Activated naive CD4-positive, alpha-beta T cell (primary cell): ENCODE measurements around the gene NHS.
"Not testable (repeated sequence)": the region's sequence is repeated elsewhere in the genome, so short reads cannot be mapped to it uniquely, and the experiment has no call there.

ENCODE experiments used
- DNase-seq, 4 experiments: peaks; one replicate each; lab custom pipeline; 2025; lab: John Stamatoyannopoulos, UW

Gene NHS

GRCh38 chrX:17496407-17496806 is 121.4 kb downstream of the NHS start:
- no peak for DNase-seq

DNA sequence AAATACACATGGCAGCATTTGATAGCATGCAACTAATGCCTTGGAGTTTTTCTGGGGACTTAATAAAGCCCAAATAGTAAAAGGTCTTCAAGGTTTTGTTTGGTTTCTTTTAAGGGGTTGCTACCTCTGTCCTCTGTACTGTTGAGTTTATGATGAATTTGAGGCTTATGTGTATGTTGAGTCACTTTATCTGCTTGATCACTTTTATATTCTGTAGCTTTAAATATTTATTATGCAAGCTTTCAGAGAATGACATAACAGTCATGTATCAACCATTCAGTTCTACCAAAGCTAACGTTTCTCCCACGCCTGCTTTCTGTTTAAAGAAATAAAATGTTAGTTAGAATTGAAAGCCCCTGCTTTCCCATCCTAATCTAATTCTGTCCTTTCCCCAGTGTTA is 122.2 kb downstream of the NHS start:
- DNase-seq, result no peak

DNA sequence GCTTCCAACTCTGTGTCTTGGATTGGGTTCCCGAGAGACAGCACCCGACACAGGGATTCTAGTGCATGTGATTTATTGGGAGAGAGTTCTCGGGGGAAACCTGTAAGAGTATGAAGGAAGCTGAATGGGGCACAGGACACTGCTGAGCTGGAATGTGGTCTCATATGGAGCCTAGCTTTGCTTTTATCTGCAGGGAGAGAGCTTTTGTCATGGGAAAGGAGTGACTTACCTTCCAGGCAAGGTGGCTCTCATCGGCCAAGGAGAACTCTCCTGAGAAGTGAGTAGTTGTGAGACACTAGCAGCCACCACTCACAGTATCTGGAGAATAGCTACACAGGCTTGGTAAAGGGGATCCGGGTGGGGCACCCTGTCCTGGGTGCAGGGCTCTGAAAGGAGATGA is 124.5 kb downstream of the NHS start:
- no peak for DNase-seq

DNA sequence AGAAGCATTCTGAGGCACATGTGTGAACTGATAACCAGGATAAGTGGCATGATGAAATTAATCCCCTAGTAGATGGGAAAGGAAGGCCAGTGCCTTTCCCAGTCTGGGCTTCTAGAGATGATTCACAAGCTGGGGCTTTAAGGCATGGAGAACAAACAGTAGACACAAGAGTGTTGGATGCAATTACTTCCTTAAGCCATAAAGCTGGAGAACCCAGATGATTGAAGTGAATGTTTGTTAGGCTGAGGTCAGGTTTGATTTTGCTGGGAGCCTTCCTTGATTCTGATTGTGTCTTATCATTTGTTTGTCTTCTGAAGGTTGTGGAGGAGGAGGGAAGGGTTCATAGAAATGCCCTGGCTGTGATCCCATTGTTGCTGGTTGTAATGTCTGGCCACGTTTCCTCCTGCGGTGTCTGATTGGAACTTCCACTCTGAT is 125.2 kb downstream of the NHS start:
- DNase-seq, result no peak

- no peak for DNase-seq
Observed at GRCh38 chrX:17501746-17502145, 126.7 kb downstream of the NHS start.

DNA sequence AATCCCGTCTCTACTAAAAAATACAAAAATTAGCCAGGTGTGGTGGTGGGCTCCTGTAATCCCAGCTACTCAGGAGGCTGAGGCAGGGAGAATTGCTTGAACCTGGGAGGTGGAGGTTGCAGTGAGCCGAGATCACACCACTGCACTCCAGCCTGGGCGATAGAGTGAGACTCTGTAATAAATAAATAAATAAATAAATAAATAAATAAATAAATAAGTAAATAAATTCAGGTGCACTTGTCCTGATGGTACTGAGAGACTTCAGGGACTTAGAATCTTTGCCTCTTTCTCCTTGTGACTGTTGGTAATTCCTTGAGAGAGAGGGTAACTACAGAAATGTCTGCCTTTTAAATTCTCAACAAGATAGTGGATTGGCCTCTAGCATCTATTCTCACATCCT is 131.4 kb downstream of the NHS start:
- DNase-seq, result not testable (repeated sequence)

- no peak for DNase-seq
Observed at GRCh38 chrX:17511556-17511955, 136.6 kb downstream of the NHS start.

GRCh38 chrX:17519358-17519757 is 144.4 kb downstream of the NHS start:
- no peak for DNase-seq

- no peak for DNase-seq
Observed at GRCh38 chrX:17520016-17520615, 145.1 kb downstream of the NHS start.

DNA sequence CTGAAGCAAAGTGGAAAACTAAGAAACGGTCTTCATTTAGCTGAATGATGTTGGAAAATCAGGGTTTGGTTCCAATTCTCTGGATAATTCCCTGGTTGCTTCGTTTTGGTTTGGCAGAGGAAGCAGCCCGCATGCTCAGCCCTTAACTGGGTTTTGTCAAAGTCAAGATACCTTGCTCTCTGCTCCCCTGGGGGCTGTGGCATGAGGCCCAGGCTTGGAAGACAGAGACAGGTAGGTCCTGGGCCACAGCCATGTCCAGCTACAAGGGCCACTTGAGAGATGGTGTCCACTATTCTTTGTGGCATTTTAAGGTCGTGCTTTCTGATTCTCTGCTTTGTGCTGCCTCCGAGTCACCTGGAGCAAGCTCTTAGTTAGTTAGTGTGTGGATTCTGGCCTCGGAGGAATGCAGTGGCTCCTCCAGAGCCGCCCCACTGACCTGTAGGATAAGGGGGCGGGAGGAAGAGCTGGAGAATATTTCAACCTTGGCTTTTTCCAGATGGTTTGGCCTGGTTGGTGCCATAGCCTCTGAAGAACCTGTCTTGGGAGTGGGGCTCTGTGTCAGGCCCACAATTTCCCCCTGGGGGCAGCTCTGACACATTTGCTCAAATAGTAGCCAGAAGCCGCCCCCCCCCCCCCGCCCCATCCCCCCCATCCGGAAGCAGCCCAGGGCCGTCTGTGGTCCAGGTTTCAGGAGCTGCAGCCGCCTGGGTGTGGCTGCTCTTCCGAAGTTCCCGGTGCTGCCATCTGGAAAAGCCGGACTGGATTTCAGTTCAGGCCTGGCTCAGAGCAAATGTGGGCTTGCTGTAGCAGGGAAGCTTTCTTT is 147.1 kb downstream of the NHS start:
- no peak for DNase-seq

GRCh38 chrX:17525266-17525665 is 150.3 kb downstream of the NHS start:
- DNase-seq, result no peak

DNA sequence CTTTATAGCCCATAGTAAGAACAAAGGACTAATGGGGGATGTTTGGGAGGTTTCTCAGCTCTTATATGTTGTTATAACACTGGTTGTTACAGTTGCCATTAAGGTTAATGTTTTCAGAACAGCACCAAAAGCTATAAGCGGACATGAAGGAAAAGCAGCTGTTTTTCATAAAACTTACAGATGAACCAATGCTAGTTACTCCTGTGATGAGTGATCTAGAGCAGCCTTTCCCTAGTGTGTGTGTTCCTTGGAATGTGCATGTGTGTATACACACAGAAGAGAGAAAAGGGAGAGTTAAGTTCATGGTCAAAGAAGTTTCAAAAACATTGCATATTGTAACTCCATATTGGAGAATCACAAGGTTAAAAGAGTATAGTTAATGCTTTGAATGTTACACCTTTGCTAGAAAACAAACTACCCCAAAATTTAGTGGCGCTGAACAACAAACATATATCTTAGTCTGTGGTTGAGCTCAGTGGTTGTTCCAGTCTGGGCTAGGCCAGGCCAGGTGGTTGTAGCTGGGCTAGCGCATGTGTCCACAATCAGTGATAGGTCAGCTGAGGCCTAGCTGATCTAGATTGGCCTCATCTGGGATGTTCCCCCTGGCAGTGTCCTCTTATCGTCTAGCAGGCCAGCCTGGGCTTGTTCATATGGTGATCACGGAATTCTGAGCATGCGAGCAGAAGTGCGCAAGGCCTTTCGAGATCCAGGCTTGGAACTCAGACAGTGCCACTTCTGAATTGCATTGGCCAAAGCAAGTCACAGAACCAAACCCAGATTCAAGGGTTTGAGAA is 151.0 kb downstream of the NHS start:
- no peak for DNase-seq

- DNase-seq, result no peak
Observed at GRCh38 chrX:17527135-17527701, 152.2 kb downstream of the NHS start.

- no peak for DNase-seq
Observed at GRCh38 chrX:17527922-17528321, 152.9 kb downstream of the NHS start.

- DNase-seq, result no peak
Observed at GRCh38 chrX:17529151-17529745, 154.2 kb downstream of the NHS start.

DNA sequence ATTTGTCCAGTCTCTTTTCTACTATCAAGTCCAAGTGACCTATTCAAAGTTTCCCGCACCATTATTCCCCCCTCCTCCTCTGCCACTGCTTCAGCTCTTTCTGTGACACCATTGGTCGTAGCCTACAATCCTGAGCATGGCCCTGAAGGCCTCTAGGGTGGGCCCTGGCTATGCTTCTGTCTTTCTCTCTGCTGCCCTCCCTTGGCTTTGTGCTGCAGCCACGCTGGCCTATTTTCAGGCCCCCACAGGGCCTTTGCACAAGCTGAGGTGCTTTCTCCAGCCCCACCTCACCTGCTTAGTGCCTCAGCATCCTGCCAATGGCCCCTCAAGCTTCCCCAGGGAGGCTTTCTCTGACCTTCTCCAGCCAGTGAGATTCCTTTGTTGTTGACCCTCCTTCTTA is 156.5 kb downstream of the NHS start:
- no peak for DNase-seq

DNA sequence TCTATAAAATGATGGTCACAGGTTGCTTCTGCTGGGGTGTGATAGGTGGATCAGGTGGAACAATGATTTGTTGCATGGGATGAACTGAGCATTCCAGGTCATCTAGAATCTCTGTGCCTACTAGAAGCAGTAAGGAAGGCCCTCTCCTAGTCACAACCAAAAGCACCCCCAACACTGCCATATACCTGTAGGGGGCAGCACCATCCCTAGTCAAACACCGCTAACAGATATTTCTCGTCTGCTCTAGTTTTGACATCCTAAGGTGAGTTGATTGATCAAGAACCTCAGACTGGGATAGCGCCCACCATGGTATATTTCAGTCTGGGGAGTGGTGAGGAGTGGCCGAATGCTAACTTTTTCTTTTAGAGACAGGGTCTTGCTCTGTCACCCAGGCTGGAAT is 160.2 kb downstream of the NHS start:
- peak in 1 of 4 experiments; percentile 0 for DNase-seq

- no peak for DNase-seq
Observed at GRCh38 chrX:17537723-17538243, 162.8 kb downstream of the NHS start.

DNA sequence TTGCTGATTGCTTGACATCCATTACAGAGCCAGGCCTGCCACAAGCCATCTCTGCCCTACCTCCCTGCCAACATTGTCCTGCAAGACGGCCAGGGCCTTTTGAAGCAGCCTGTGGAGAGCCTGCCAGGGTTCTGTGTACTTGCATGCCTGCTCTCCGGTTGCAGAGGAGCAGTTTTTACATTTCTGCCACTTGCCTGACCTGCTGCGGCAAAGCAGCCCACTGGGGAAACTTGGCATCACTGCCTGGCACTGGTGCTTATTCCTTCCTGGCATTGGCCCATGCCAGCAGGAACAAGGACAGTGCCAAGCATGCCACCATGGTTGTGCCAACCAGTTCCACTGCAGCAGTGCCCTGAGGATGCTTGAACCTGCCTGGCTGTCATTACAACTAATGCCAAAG is 167.1 kb downstream of the NHS start:
- no peak for DNase-seq

DNA sequence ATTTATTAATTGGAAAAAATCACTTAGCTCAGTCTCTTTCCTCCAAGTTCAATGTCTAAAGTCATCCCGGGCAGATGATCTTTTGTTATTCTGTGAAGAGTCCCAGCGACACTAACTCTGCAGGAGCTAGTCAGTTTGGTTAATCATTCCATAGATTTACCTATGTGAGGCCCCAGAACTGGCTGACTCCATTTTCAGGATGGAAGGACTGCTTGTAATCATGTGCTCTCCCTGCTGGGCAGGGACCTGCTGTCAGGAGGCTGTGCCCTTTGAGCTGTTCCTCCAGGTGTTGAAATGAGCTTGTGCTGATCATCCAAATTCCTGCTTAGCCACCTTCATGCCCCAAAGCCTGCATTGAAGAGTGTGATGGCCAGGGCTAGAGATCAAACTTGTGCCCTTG is 169.8 kb downstream of the NHS start:
- no peak for DNase-seq

GRCh38 chrX:17546356-17546755 is 171.4 kb downstream of the NHS start:
- DNase-seq, result no peak

DNA sequence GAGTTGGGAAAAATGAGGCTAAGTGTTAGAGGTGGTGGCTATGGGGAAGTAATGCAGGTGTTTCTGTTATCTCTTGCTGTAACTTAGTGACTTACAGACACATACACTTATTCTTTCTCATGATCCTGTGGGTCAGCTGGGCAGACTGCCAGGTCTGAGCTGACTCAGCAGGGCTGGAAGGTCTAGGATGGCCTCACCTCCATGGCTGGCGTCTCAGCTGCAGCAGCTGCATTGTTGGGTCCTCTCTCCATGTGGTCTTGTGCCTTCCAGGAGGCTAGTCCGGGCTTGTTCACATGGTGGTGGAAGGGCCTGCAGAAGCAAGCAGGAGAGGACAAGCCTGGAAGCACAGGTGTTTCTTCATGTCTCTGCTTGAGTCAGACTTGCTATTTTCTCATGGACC is 172.7 kb downstream of the NHS start:
- no peak for DNase-seq
